Thyroid gland (tissue), 4 donors: ENCODE results near the gene KIF5C.

Experiments
- POLR2A ChIP-seq, 2 donors: fragments of 450-650 bp; IDR thresholded peaks; one replicate each; pipeline ENCODE4 v1.6.1; 2017; ENCODE audit warnings: antibody characterized with exemption in 2 of 2, mild to moderate bottlenecking in 2 of 2, moderate library complexity in 1 of 2
- TF ChIP-seq, protein P1 (sequence below), 6 experiments: fragments of 200-600 bp in 3 of 6; fragments of 450-650 bp in 3 of 6; sonication (generic) in 3 of 6; IDR thresholded peaks; one replicate each; pipeline ENCODE4 v1.5.1; 2016 to 2019; ENCODE audit warnings: antibody characterized with exemption in 6 of 6, mild to moderate bottlenecking in 2 of 6, inconsistent platforms in 1 of 6, moderate library complexity in 1 of 6

DNA sequence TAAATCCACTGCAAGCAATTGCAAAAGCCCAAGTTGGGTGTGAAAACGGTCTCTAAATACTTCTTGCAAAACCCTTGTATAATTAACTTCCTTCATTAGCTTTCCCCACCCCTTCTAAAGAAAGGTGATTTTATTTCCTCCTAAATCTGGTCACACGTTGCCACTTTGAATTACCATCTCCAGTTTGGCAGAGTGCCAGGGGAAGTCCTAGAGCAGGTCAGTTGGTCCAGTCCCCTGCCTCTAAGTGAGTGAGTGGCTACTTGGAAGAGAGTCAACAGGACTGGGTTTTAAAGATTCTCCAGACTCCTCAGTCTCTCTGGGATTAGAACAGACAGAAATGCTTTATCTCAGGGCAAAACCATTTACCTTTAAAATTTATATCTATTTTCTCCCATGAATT lies 144.7 kb downstream of the KIF5C start:
- TF ChIP-seq, protein P1, sequence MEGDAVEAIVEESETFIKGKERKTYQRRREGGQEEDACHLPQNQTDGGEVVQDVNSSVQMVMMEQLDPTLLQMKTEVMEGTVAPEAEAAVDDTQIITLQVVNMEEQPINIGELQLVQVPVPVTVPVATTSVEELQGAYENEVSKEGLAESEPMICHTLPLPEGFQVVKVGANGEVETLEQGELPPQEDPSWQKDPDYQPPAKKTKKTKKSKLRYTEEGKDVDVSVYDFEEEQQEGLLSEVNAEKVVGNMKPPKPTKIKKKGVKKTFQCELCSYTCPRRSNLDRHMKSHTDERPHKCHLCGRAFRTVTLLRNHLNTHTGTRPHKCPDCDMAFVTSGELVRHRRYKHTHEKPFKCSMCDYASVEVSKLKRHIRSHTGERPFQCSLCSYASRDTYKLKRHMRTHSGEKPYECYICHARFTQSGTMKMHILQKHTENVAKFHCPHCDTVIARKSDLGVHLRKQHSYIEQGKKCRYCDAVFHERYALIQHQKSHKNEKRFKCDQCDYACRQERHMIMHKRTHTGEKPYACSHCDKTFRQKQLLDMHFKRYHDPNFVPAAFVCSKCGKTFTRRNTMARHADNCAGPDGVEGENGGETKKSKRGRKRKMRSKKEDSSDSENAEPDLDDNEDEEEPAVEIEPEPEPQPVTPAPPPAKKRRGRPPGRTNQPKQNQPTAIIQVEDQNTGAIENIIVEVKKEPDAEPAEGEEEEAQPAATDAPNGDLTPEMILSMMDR (IDR thresholded peaks at IDR 0.05): no peak
- TF ChIP-seq POLR2A (IDR thresholded peaks at IDR 0.05): no peak
